NCI-H128 (cell line): ENCODE data around the gene DENND1A.

Experiments
- DNase-seq: peaks from one replicate; lab custom pipeline; 2025; ENCODE audit not compliant: unreplicated experiment; lab: John Stamatoyannopoulos, UW

DENND1A gene

DNA sequence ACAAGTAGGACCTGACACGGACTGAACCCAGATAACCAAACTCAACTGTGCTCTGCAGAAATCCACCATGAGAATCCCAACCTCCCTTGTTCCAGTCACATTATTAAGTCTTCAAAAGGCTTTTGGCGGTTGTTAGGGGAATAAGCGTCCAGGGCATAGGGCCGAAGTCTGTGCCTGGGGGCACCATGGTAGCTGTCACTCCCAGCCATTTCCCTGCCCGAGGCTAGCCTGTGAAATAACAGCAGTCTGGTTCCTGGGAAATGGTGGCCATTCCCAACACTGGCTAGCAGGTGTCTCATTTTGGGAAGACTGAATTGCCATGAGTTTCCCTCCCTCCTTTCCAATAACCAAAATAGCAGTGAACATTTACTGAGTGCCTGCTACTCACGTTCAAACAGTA, 451.8 kb downstream of the DENND1A start:
- no peak for DNase-seq

DNA sequence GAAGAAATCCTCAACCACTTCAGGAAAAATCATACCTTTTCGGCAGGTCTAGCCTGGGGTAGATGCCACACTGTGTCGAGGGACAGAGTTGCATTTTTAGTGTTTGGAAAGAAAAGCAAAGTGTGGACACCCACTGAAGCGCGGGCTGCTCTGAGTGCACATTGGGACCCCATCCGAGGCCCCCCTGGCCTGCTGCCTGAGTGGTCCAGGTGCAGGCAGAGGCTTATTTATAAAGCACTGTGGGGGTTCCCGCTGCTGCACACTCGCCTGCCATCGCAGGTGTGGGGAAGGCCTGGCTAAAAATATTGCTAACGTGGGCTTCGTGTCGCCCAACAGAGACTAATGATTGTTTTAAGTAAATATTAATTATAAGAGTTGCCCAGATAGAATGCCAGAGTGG, 454.5 kb downstream of the DENND1A start:
- DNase-seq: no peak

DNA sequence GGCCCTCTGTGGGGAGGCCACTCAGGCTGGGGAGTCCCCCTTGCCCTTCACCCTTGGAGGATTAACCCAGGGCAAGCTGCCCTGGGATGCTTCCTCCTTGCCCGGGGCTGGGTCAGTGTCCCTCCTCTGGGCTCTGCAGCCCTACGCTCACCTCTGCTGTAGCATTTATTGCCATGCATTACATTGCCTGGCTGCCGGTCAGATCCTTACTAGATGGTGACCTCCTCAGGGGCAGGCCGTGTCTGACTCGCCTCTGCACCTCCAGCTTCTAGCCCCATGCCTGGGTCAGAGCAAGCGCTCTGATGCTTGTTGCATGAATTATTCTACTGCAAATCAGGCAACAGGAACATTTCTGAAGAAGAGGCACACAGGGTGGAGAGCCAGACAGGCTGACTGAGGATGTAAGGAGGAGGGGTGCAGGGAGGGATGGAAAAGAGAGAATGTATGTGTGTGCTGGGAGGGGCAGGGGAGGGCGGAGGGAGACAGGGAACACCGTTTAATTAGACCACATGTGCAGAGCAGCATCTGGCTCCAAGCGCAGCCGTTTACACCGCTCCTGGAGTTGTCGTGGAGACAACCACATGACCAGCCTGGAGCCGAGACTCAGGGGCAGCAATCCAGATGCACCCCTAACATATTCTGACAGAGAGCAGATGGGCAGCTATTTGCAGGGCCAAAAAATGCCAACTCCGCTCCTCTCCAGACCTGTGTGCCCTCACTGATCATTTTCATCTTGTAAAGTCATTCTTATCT, 456.9 kb downstream of the DENND1A start:
- no peak for DNase-seq

DNA sequence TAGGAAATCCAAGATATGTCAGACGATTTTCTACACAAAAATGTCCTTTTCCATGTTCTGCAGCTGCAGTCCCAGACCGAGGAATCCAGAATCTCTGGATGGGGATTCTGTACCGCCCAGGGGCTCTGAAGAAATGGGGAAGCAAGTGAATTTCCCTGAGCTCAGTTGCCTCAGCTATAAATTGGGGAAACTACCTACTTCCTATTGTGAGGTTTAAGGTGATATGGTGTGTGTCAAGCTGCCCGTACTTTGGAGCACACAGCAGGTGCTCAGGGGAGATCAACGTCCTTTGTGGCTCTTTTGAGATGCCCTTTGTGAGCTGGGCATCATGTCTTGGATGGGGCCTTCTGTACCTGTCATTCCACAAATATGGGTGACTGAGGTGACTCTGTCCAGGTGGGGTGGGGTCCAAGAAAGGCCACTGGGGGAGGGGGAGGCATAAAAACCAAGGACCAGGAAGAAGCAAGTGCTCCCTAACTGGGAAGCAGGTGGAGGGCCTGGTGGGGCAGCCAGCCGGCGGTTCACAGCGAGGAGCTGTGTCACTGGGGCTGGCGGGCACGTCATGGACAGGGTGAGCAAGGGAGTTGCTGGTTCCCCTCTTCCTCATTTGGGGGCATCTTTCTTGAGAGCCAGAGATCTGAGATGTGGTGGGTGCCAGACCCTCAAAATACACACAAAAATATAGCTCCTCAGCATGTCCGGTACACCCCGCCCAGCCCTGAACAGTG, 457.9 kb downstream of the DENND1A start:
- no peak for DNase-seq

DNA sequence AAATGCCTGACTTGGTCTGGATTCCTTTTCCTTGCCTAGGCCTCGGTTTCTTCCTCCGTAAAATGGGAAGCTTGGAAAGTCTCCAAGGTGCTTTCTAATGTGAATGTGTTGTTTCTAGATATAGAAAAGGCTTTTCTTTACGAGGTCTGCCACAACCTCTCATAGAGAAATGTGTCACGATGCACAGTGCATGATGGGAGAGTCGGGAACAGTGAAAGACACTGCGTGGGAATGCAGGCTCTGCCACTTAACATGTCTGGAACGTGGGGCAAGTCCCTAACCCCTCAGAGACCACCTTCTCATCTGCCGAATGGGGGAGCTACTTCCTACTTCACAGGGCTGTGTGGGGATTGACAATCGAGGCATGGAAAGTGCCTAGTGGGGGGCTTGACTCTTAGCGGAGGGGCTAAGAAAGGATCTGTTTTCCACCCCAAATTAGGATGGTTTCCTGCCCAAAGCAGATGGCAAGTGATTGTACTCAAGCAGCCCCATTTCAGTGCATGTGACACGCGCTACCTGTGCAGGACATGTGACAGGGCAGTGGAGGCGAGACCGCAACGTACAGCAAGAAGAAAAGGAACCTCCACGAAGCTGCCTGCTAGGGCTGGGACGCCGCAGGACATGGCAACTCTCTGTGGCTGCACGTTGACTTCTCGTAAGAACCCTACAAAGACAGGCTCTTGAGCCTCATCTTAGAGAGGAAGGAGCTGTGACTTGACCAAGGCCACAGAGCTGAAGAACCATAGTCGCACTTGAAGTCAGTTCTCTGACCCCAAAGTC, 458.7 kb downstream of the DENND1A start:
- DNase-seq: no peak

DNA sequence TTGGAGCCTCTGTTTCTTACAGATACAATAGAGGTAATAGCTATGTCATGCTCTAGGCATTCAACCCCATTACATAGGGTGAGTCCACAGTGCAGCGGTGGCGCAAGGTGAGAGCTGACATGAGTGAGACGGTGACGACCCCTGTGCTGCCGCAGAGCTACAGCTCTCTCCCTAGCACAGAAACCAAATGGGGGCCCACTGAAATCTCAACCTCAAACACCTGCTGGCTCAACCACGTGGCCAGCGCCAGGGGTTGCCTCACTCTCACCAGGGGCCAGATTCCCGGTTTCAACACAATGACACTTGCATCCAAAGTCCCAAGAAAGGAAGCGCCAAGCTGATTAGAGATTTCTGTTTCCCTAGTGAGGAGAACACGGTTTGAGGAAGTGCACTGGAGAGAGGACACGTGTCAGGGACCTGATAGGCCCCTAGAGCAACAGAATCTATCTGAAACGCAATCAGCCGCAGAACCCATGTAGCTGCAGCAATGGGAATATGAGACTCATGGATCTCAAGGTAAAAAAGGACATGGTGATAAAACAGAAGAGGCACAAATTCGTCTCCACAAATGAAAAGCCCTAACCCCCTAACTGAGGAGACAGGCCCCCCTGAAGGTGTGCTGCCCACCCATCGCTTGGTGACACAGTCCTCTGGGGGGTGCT, 459.7 kb downstream of the DENND1A start:
- DNase-seq: no peak

DNA sequence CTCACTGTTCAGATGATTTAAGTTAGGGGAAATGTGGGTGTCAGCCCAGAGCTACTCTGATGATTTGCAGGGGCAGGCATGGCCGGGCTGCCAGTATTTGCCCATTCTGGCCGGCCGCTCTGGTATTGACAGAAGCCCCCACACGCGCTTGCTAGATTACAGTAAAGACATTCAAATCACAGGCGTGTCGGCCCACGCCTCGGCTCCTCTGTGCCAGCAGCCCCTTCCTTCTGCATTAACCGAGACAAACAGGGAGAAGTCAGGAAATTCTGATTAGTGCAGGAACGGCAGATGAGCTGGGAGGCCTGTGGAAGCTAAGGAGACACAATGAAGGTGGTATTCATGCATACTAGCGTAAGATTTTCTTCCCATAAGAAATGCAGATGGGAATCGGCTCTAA, 460.6 kb downstream of the DENND1A start:
- DNase-seq: no peak

DNA sequence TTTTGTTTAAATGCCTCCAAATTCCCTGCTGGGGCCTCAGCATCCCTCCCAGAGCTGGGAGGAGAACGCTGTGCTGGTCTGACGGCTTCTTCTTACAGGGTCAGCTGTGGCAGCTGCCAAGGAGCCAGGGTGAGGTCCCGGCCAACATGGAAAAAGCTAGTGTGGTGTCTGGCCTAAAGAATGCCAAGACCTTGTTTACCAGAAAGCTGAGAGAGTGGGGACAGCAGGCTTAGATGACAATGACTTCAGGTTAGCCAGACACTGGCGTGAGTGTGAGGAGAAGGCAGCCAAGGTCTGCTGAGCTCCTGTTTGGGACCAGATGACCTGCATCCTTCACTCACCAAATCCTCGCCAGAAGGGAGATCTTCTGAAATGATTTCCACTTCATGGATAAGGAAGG, 461.4 kb downstream of the DENND1A start:
- DNase-seq: no peak

DNA sequence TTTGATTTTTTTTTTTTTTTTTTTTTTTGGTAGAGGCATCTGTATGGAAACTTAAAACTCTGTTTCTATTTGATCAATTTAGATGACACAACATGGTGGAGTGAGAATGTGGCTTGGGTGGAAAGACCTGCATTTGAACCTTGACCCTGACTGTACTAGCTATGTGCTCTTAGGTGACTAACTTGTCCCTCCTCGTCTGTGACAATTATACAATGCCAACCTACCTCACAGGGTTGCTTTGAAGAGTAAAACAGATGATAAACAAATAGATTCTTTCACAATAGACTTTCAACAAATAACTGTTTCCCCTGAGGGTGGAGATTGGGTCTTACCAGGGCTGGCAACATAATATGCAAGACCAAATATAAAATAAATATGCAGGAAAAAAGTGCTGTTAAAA, 464.6 kb downstream of the DENND1A start:
- no peak for DNase-seq

DNA sequence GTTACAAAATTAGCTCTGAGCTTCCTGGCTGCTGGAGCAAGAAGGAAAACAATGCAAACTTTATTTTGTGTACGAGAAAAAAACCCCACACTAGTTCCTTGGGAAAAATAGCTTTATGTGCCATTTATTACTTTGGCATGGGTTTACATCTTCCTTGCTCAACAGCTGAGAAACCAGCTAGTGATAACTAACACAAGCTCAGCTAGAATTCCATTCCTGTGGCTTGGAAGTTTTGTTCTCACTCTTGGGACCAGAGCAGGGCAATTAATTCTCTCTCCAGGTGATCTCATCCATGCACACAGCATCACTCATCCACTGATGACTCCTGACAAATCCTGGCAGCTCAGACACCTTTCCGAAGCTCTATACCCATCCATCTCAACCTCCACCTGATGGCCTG, 469.8 kb downstream of the DENND1A start:
- DNase-seq: no peak

DNA sequence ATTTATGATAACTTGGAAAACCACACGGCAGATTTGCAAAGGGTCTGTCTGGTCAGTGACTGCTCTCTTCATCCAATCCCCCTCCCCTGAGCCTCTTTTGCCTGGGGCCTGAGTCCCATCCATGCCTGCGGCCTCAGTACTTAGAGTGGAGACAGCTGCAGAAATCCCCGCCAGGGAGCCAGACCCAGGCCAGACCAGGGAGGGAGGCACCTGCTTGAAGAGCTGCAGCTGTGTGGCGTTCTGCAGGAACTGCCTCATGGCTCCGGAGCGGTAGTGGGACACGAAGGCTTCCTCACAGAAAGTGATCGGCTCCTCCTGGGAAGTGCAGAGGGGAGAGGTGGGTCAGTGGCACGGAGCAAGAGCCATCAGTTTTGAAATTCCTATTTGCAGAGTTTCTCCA, 472.3 kb downstream of the DENND1A start:
- no peak for DNase-seq

DNA sequence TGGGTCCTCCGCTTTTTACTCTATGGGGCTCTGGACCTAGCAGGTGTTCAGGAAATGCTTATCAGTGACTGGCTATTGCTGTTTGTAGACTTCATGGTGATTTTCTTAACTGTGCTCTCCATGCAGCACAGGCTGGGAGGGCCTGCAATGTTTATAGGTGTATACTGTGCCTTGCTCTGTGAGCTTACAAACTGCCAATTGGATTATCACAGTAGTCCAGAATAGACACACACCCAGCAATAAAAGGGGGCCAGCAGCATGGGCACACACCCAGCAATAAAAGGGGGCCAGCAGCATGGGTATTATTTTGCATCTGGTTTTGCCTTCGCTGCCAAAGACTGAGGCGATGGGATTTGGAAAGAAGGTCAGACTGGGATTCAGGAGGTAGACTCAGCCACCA, 473.9 kb downstream of the DENND1A start:
- no peak for DNase-seq

DNA sequence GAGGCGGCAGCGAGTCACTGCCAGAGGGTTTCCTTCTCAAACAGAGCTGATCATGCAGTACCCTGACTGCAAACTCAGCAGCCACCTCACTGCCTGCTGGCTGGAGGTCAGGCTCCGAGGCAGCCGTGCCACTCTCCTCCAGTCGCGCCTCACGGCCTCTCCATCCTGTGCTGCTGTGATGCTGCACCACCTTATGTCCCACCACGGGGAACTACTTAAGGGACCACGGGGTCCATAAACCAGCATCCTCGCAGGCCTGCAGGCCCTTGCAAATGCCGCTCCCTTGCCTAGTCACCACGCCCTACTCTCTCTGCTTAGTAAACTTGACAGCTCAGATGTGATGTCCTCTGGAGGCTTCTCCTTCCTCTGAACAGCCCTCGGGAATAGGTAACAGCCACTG, 474.7 kb downstream of the DENND1A start:
- no peak for DNase-seq

DNA sequence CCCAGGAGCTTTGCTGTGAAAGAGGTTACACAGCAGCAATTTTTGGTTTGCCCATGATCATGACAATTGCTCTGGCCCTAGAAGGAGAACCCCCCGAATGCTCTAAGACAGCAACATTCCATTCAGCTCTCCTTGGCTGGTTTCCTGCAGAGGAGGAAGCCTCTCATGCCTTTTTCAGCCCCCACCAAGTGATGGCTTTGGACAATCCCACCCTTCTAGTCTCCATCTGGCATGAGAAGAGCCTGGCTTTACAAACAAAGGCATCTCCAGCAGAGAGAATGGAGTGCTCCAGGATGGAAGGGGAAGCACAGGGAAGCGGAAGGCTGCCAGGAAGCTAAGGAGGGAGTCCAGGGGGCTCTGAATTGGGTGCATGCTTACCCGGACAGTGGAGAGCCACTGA, 475.6 kb downstream of the DENND1A start:
- DNase-seq: no peak

DNA sequence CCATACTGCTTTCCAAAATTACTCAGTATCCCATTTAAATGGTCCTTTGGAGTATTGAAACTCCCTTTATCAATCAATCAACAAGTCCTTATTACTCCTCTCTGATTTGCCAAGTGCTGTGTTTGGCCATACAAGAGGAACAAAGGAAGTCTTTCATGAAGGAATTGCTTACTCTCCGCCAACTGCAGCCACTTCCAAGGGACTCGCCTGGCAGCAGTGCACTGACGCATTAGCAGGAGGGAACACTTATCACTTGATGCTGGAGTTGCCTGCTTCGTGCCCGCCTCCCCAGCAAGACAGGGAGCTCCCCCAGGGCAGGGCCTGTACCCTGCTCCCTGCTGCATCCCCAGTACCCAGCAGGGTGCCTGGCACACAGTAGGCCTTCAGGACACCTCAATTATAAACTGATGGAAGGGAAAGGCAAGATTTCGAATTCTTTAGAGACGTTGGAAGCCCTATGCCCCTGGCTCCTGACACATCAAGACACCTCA, 476.1 kb downstream of the DENND1A start:
- no peak for DNase-seq

DNA sequence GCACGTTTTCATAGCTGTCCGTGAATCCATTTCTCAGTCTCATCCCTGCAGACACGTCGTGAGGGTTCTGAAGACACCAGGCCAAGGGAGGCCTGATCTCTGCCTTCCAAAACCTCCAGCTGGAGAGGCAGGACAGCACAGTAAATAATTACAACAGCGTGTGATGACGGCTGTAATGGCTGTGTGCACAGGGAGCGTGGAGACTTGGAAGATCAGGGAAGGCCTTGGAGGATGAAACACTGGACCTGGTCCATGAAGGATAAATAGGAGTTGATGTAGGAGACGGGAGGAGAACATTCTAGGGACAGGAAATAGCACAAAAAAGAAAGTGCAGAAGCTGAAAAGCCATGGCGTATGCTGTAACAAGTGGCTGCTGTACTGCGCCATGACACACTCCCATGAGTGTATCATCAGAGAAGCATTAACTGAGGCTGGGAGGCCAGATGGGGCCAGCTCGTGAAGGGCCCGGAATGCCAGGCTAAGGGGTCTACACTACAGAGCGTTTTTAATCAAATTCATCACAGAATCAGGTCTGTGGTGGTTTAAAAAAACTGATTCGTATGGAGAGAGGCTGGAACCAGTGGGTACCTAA, 476.8 kb downstream of the DENND1A start:
- no peak for DNase-seq

DNA sequence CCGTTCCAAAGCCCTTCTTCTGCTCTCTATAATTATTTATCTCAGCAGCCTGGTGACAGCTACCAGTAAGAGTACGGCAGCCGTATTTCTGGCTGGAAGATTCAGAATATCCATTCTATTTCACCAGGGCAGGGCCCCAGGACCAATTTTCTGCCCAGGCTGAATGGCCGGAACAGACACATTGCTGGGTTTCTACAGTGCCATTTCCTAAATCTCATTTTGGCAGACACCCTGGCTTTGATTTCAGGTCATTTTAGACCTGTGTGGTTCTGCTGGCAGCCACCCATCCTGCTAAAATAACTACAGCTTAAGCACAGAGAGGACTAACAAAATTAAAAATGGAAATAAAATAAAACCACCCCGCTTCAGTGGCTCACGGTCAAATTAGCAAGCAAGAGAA, 478.9 kb downstream of the DENND1A start:
- DNase-seq: no peak

DNA sequence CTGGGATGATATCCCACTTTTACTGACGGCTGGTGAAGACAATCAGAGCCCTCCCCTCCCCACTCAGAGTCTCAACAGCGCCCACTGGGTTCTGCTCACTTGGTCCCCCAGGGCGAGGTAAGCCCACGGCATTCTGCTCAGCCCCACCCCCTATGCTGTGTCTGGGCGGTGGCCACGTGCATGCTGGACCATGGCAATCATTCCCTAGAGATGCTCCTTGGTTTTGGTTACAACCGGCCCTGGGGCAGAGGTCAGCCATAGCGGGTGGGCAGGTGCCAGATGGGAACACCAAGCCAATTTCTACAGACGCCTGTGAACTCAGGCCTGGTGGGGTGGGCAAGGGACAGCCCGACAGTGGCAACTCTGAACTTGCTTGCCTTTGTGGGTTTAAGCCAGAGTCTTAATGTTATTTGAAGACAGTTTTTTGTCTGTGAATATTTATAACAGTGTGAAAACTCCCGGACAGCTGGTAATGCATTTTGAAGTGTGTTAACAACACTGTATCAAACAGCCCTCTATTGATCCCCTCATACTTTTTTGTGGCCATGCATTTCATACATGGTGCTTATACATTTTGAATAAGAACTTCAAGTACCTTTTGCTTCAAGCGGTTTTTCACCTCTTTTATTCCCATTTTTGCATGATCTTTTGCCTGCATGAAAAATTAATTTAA, 479.7 kb downstream of the DENND1A start:
- no peak for DNase-seq

DNA sequence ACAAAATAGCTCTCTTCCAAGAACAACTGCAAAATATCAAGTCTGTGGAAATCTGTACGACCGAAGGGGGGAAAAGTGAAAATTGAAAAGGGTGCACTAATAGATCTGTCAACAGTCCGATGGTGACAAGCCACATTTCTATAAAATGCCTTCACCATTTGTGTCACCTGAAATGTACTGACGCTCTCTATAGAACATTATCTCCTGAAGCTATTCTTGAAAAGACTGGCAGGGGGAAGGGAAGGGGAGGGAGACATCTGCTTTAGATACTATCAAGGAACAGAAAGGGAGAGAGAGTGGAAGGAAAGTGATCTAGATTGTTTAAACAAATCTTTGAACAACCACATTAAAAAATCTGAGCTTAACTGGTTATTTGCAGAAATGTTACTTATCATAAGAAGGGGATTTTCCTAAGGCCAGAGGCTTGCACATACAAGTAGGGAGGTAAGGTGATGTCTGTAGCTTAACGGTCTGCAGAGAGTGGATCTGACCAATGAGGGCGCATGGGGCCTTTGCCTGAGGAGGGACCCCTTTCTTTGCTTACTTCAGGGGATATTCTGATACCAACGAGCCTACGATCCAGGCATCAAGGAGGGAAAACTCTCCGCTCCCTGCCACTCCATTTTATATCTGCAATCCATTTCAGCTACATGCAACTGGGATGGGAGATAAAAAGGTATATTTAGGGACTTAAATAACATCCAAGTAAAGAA, 481.8 kb downstream of the DENND1A start:
- DNase-seq: no peak
